H1 (cell line): ENCODE data around the gene TNS1. TPM values are rescaled to one million over a fixed set of nuclear protein-coding genes. Genes with fewer than 3 reads are reported as not detected.

Source experiments
- CTCF ChIA-PET: fragments of 300-600 bp; sonication (Branson Sonifier 250); formaldehyde crosslinking; loops from one replicate; lab custom pipeline; 2021; ENCODE audit not compliant: partially characterized antibody; lab: Charles Lee
- POLR2A ChIA-PET: fragments of 300-600 bp; sonication (Branson Sonifier 250); formaldehyde crosslinking; loops from one replicate; lab custom pipeline; 2021; ENCODE audit warnings: inconsistent platforms; ENCODE audit not compliant: partially characterized antibody; lab: Charles Lee
- DNase-seq, 2 experiments: peaks; one replicate each; pipeline versions ENCODE4 v3.0.0 to v3.0.0-alpha.2; 2010 to 2022; ENCODE audit warnings: low spot score in 2 of 2, low read depth in 1 of 2, mixed read lengths in 1 of 2
- FAIRE-seq: peaks from 2 replicates; lab custom pipeline; 2011; peaks lifted over from hg19 to GRCh38; lab: Jason Lieb, UNC
- H2AFZ ChIP-seq: 2 replicates; pipeline ENCODE4 v1.8.1; 2012; ENCODE audit warnings: low read length, inconsistent platforms
- H2AK5ac ChIP-seq: 2 replicates; pipeline ENCODE4 v1.6.1; 2013; ENCODE audit warnings: low read depth, low read length
- H2BK120ac ChIP-seq: replicated peaks from 2 replicates; pipeline ENCODE3; 2013; ENCODE audit warnings: low read depth, low read length, inconsistent platforms
- H2BK12ac ChIP-seq: 2 replicates; pipeline ENCODE4 v1.6.1; 2013; ENCODE audit warnings: low read depth, low read length
- H2BK15ac ChIP-seq: 2 replicates; pipeline ENCODE4 v1.6.1; 2013; ENCODE audit warnings: low read length
- H2BK20ac ChIP-seq: 2 replicates; pipeline ENCODE4 v1.6.1; 2013; ENCODE audit warnings: low read length
- H2BK5ac ChIP-seq: 2 replicates; pipeline ENCODE4 v1.6.1; 2013; ENCODE audit warnings: low read depth, low read length
- H3K14ac ChIP-seq: 2 replicates; pipeline ENCODE4 v1.6.1; 2013; ENCODE audit warnings: inconsistent platforms; ENCODE audit not compliant: insufficient read length
- H3K18ac ChIP-seq: 2 replicates; pipeline ENCODE4 v1.6.1; 2013; ENCODE audit warnings: low read length; ENCODE audit errors: extremely low read depth
- H3K23ac ChIP-seq: 2 replicates; pipeline ENCODE4 v1.6.1; 2013; ENCODE audit warnings: inconsistent platforms; ENCODE audit not compliant: insufficient read length
- H3K23me2 ChIP-seq: 2 replicates; pipeline ENCODE4 v1.6.1; 2013; ENCODE audit warnings: low read depth, low read length
- H3K27ac ChIP-seq: 2 replicates; pipeline ENCODE4 v1.6.1; 2011; ENCODE audit warnings: low read depth, low read length, inconsistent platforms
- H3K27me3 ChIP-seq, 4 experiments: replicated peaks in 1 of 4; 1 replicate in 1 of 4; 2 replicates in 3 of 4; pipeline versions ENCODE4 v1.6.1 to v1.8.1; 2011 to 2013; ENCODE audit warnings: low read length in 3 of 4, mild to moderate bottlenecking in 3 of 4, inconsistent platforms in 2 of 4, mixed read lengths in 2 of 4, moderate library complexity in 1 of 4; ENCODE audit not compliant: control insufficient read depth in 3 of 4, insufficient read depth in 3 of 4; ENCODE audit errors: extremely low read depth in 1 of 4
- H3K36me3 ChIP-seq, 4 experiments: 2 replicates each; pipeline versions ENCODE4 v1.6.1 to v1.8.1; 2011 to 2013; ENCODE audit warnings: mild to moderate bottlenecking in 4 of 4, low read length in 3 of 4, moderate library complexity in 2 of 4, control low read depth in 1 of 4, inconsistent platforms in 1 of 4; ENCODE audit not compliant: insufficient read depth in 4 of 4, control insufficient read depth in 2 of 4
- H3K4ac ChIP-seq: replicated peaks from 2 replicates; pipeline ENCODE3; 2013; ENCODE audit warnings: low read length, low read depth, mixed read lengths, inconsistent platforms; ENCODE audit not compliant: insufficient read length
- H3K4me1 ChIP-seq, 4 experiments: replicated peaks in 1 of 4; 1 replicate in 1 of 4; 2 replicates in 3 of 4; pipeline versions ENCODE4 v1.6.1 to v1.8.1; 2011 to 2013; ENCODE audit warnings: low read length in 3 of 4, inconsistent platforms in 2 of 4, mixed read lengths in 1 of 4; ENCODE audit not compliant: insufficient read depth in 4 of 4, control insufficient read depth in 3 of 4
- H3K4me2 ChIP-seq, 2 experiments: 2 replicates each; pipeline versions ENCODE4 v1.6.1 to v1.8.1; 2011 to 2013; ENCODE audit warnings: low read depth in 2 of 2, low read length in 2 of 2, control low read depth in 1 of 2, inconsistent platforms in 1 of 2, mild to moderate bottlenecking in 1 of 2; ENCODE audit not compliant: insufficient read depth in 1 of 2
- H3K4me3 ChIP-seq, 4 experiments: fragments of 200-600, 300-600 bp in 1 of 4; sonication (generic), shearing (Covaris generic), sonication (Bioruptor Twin) in 1 of 4; 2 replicates each; pipeline versions ENCODE4 v1.5.1 to v1.8.1; 2011 to 2016; ENCODE audit warnings: low read length in 4 of 4, low read depth in 3 of 4, control low read depth in 2 of 4, inconsistent platforms in 2 of 4, mild to moderate bottlenecking in 2 of 4, mixed read lengths in 1 of 4, moderate library complexity in 1 of 4; ENCODE audit not compliant: insufficient read depth in 2 of 4; ENCODE audit errors: extremely low read depth in 1 of 4
- H3K56ac ChIP-seq: replicated peaks from 2 replicates; pipeline ENCODE3; 2013; ENCODE audit warnings: low read depth, mild to moderate bottlenecking, mixed read lengths, low read length, inconsistent platforms; ENCODE audit not compliant: insufficient read length
- H3K79me1 ChIP-seq: 2 replicates; pipeline ENCODE4 v1.6.1; 2013; ENCODE audit warnings: low read depth, low read length, control low read depth
- H3K79me2 ChIP-seq, 2 experiments: 2 replicates each; pipeline versions ENCODE4 v1.6.1 to v1.8.1; 2012 to 2013; ENCODE audit warnings: low read length in 2 of 2, mild to moderate bottlenecking in 2 of 2, inconsistent platforms in 1 of 2; ENCODE audit not compliant: insufficient read depth in 2 of 2, control insufficient read depth in 1 of 2
- H3K9ac ChIP-seq, 4 experiments: replicated peaks in 1 of 4; 1 replicate in 1 of 4; 2 replicates in 3 of 4; pipeline versions ENCODE4 v1.6.1 to v1.8.1; 2011 to 2013; ENCODE audit warnings: low read depth in 3 of 4, low read length in 3 of 4, control low read depth in 2 of 4, mild to moderate bottlenecking in 2 of 4, moderate library complexity in 2 of 4, inconsistent platforms in 1 of 4; ENCODE audit errors: extremely low read depth in 1 of 4
- H3K9me3 ChIP-seq, 2 experiments: 2 replicates each; pipeline versions ENCODE4 v1.6.1 to v1.8.1; 2012 to 2013; ENCODE audit warnings: mild to moderate bottlenecking in 2 of 2, moderate library complexity in 2 of 2, control low read depth in 1 of 2, inconsistent platforms in 1 of 2, low read depth in 1 of 2, low read length in 1 of 2, mixed read lengths in 1 of 2; ENCODE audit not compliant: insufficient read depth in 2 of 2
- H4K20me1 ChIP-seq, 2 experiments: replicated peaks in 1 of 2; 2 replicates each; pipeline versions ENCODE3 to v1.8.1; 2011 to 2013; ENCODE audit warnings: inconsistent platforms in 2 of 2, low read length in 2 of 2, mild to moderate bottlenecking in 1 of 2; ENCODE audit not compliant: insufficient read depth in 2 of 2, control insufficient read depth in 1 of 2
- H4K5ac ChIP-seq: 2 replicates; pipeline ENCODE4 v1.6.1; 2013; ENCODE audit warnings: low read length, low read depth, mixed read lengths, inconsistent platforms; ENCODE audit not compliant: insufficient read length
- H4K8ac ChIP-seq: 2 replicates; pipeline ENCODE4 v1.8.0; 2013; ENCODE audit warnings: mild to moderate bottlenecking, moderate library complexity, low read length, inconsistent platforms; ENCODE audit not compliant: insufficient read depth; ENCODE audit errors: extremely low read depth
- H4K91ac ChIP-seq: replicated peaks from 2 replicates; pipeline ENCODE3; 2013; ENCODE audit warnings: low read length, mixed read lengths, inconsistent platforms; ENCODE audit not compliant: insufficient read length
- BACH1 ChIP-seq: IDR thresholded peaks from 2 replicates; pipeline ENCODE4 v1.6.1; 2012; ENCODE audit warnings: low read length, improper control_type of control experiment
- EP300 ChIP-seq, 2 experiments: IDR thresholded peaks; 1 replicate in 1 of 2; 2 replicates in 1 of 2; pipeline ENCODE4 v1.6.1; 2011 to 2012; ENCODE audit warnings: low read depth in 2 of 2, low read length in 2 of 2, mild to moderate bottlenecking in 2 of 2, borderline replicate concordance in 1 of 2, inconsistent platforms in 1 of 2, moderate library complexity in 1 of 2
- FOSL1 ChIP-seq: IDR thresholded peaks from 2 replicates; pipeline ENCODE4 v1.6.1; 2011; ENCODE audit warnings: mild to moderate bottlenecking, low read depth, low read length, moderate library complexity; ENCODE audit not compliant: insufficient read depth
- PHF8 ChIP-seq: fragments of 200-600 bp; sonication (generic); conservative IDR thresholded peaks from 2 replicates; pipeline ENCODE4 v1.7.1; 2012; ENCODE audit warnings: low read depth, mild to moderate bottlenecking, inconsistent platforms, low read length, moderate library complexity
- RNF2 ChIP-seq: fragments of 200-900, 300-1000 bp; sonication (generic); IDR thresholded peaks from 2 replicates; pipeline ENCODE4 v1.7.1; 2016; ENCODE audit warnings: borderline replicate concordance, low read depth, mild to moderate bottlenecking, antibody characterized with exemption, low read length; ENCODE audit not compliant: poor library complexity, severe bottlenecking; ENCODE audit errors: missing control alignments
- SP1 ChIP-seq: IDR thresholded peaks from 2 replicates; pipeline ENCODE4 v1.6.1; 2011; ENCODE audit warnings: low read depth, low read length
- WGBS, 2 experiments: shearing (Covaris generic) in 1 of 2; methylation state at CpG; one replicate each; pipeline versions ENCODE4 v1.1.6 to v1.1.7; 2013 to 2015; ENCODE audit warnings: low lambda C conversion rate in 2 of 2, mixed read lengths in 2 of 2, inconsistent platforms in 1 of 2, low coverage in 1 of 2, missing lambda C conversion rate in 1 of 2; ENCODE audit not compliant: insufficient replicate concordance in 2 of 2, insufficient coverage in 1 of 2, insufficient read length in 1 of 2; ENCODE audit errors: extremely low coverage in 1 of 2, missing lambda C conversion rate in 1 of 2; 5-methylcytosine and 5-hydroxymethylcytosine counted together
- polyA plus RNA-seq, 7 experiments: library from polyadenylated mRNA; depleted of rRNA in 3 of 7; stranded (reverse) in 5 of 7; unstranded in 2 of 7; fragments of >200 nt in 5 of 7; fragments of 200-250 nt in 2 of 7; gene quantifications; 1 replicate in 5 of 7; 2 replicates in 1 of 7; 4 replicates in 1 of 7; pipeline versions ENCODE4 v1.2.1 to v1.2.3, GENCODE V29; 2011 to 2013; ENCODE audit warnings: missing spikeins in 2 of 7, mixed read lengths in 2 of 7
- total RNA-seq: library from RNA; stranded (reverse); fragmentation: NEBNext Ultra II Directional; extraction: Animal tissue kit (Norgen Biotek cat#: 25700); gene quantifications from 2 replicates; pipeline ENCODE4 v1.2.1, GENCODE V29; 2021
- TF ChIP-seq, protein P1 (sequence below): IDR thresholded peaks from 2 replicates; pipeline ENCODE4 v1.6.1; 2012; ENCODE audit warnings: inconsistent platforms

TNS1 gene
- total and polyA plus RNA-seq, 2 of the 8 experiments (the other 6 are each of a cell fraction or from before 2014, with no cell fraction given), result 1.5 to 5.1 TPM

GRCh38 chr2:217986256-217986961 lies 16.4 kb downstream of the TNS1 start:
- CTCF ChIA-PET, result interaction anchor here (0.6 to 22.4 kb wide), 25 partner anchors 7 to 1444 kb away, joined by 3 to 480 read pairs (median 7); no protein-coding TSS in a partner anchor
- 84% methylated on average over 16 of the region's 16 CpGs; no CpG with 5 or more reads in 1 of the 2 experiments for WGBS, 2 experiments

More at GRCh38 chr2:217986256-217986961, 16.4 kb downstream of the TNS1 start:
- Histone ChIP-seq H3K27me3 (no peaks in the 10 kb centered on the region; a peak in 1 of 7 replicates), H3K4ac (no peak overlapping the region), H3K56ac (no peak overlapping the region), H3K23me2 (peaks cover 10% of the 10 kb centered on the region; the same call in 1 of the 2 replicates), H3K4me3 (no peak overlapping the region), H3K23ac (no peak overlapping the region), H3K9me3 (no peaks in the 10 kb centered on the region), H3K36me3 (no peaks in the 10 kb centered on the region), H2AK5ac (peak overlapping the region; percentile 83; the same call in 1 of the 2 replicates), H4K91ac (no peak overlapping the region), H2BK5ac (no peak overlapping the region), H3K9ac (no peak overlapping the region), H3K4me1 (peaks cover 0 to 12% (median 2%) of the 10 kb centered on the region in 4 experiments; a peak in 4 of 7 replicates), H4K5ac (no peak overlapping the region), H3K79me1 (no peaks in the 10 kb centered on the region), H4K8ac (no peak overlapping the region), H3K18ac (no peak overlapping the region), H3K27ac (no peak overlapping the region), H4K20me1 (peaks cover 0 to 7% of the 10 kb centered on the region in 2 experiments), H3K79me2 (no peaks in the 10 kb centered on the region), H2BK120ac (no peak overlapping the region), H3K14ac (no peak overlapping the region), H2BK15ac (no peak overlapping the region), H2BK20ac (no peak overlapping the region)
- FAIRE-seq, result no peak
- POLR2A ChIA-PET, result interaction anchor here (1.0 kb wide), 1 partner anchor 54 kb away, joined by 3 read pairs; no protein-coding TSS in a partner anchor
- TF ChIP-seq PHF8 (no peak), RNF2 (no peak), EP300 (IDR thresholded peaks at IDR 0.05; ENCODE audit: borderline replicate concordance in 1 of 2, low read depth in 2 of 2, low read length in 2 of 2) (no peak), SP1 (no peak), FOSL1 (no peak), BACH1 (no peak)
- TF ChIP-seq, protein P1, sequence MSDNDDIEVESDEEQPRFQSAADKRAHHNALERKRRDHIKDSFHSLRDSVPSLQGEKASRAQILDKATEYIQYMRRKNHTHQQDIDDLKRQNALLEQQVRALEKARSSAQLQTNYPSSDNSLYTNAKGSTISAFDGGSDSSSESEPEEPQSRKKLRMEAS, result no peak
- TF ChIP-seq, all 59 proteins: peak for 0
- Histone ChIP-seq H2AFZ (no peak overlapping the region), H3K4me2 (no peak overlapping the region), H2BK12ac (no peak overlapping the region)
- no peak for DNase-seq
